LNCaP clone FGC (cell line): ENCODE measurements around the gene CEPT1.
A peak's percentile ranks its signal among the peaks of the same experiment; 100 is the strongest.

Source experiments
- DNase-seq: peaks from one replicate; pipeline ENCODE4 v3.0.0-alpha.2; 2011; ENCODE audit warnings: low read depth
- H3K4me3 ChIP-seq: 2 replicates; pipeline ENCODE4 v1.5.1; 2011; ENCODE audit warnings: mild to moderate bottlenecking, low read depth, low read length, control low read depth
- TF ChIP-seq, protein P1 (sequence below): IDR thresholded peaks from 2 replicates; pipeline ENCODE4 v1.5.1; 2012; ENCODE audit warnings: mild to moderate bottlenecking; ENCODE audit not compliant: control insufficient read depth, insufficient read depth; ENCODE audit errors: extremely low read depth

CEPT1 gene

DNA sequence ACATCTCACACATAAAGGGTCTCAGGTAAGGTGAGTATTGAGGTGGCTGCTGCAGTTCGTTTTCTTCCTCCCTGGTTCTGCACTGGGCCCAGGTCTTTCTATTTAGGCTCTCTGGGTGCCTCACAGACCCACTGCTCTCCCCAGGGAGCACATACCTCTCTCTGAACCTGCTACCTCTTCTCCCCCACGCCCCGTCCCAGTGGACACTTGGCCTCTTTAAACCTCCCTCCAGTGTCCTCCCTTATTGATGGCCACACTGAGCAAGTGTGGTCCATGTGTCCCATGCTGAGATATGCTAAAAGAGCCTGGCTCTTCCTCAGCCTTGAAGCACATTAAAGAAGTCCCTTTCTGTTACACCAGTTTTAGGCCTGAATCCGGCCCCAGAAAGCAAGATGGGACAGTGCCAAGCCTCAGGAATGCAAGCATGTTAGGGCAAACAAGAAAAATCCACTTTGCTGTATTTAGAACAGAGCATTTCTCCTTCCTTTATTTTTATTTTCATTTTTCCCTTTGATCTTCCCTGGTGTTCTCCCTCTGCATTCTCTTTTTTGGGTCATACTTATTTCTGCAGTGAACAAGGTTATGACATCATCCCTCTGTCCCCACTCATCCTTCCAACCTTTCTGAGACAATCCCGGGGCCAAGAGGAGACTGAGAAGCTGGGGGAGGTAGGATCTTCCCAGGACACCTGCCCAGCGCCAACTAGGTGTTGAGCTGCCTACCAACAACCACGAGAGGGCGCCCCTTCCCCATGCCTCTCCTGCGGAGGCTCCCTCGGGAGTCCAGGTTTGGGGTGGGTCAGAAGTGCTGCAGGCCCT, 82.5 kb downstream of the CEPT1 start:
- H3K4me3 ChIP-seq, result no peak overlapping the region
- DNase-seq, result peak; percentile 31
- TF ChIP-seq, protein P1, sequence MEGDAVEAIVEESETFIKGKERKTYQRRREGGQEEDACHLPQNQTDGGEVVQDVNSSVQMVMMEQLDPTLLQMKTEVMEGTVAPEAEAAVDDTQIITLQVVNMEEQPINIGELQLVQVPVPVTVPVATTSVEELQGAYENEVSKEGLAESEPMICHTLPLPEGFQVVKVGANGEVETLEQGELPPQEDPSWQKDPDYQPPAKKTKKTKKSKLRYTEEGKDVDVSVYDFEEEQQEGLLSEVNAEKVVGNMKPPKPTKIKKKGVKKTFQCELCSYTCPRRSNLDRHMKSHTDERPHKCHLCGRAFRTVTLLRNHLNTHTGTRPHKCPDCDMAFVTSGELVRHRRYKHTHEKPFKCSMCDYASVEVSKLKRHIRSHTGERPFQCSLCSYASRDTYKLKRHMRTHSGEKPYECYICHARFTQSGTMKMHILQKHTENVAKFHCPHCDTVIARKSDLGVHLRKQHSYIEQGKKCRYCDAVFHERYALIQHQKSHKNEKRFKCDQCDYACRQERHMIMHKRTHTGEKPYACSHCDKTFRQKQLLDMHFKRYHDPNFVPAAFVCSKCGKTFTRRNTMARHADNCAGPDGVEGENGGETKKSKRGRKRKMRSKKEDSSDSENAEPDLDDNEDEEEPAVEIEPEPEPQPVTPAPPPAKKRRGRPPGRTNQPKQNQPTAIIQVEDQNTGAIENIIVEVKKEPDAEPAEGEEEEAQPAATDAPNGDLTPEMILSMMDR, result peak; percentile 85

DNA sequence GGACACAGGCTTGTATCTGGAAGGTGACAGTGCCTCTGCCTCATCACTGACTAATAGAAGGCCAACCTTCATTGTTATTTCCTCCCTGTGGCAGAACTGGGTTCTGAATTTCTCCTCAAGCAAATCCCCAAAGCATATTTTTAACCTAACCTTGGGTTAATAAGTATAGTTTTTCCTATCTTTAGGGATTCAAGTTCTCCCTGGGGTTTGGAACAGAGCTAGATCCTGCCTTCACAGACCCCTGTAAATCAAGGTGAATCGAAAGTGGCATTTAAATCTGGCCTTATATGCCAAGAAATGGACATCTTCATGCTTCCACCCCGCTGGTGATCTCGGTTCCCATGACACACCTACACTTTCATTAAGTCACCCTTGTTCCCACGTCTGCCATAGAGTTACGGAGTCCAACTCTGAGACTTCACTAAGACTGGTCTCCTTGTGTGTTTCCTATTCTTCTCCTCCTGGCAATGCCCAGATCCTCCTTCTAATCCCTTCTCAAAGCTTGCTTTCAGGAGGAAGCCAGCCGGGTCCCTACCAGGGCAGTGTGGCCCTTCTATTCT, 83.2 kb downstream of the CEPT1 start:
- TF ChIP-seq, protein P1, result no peak

DNA sequence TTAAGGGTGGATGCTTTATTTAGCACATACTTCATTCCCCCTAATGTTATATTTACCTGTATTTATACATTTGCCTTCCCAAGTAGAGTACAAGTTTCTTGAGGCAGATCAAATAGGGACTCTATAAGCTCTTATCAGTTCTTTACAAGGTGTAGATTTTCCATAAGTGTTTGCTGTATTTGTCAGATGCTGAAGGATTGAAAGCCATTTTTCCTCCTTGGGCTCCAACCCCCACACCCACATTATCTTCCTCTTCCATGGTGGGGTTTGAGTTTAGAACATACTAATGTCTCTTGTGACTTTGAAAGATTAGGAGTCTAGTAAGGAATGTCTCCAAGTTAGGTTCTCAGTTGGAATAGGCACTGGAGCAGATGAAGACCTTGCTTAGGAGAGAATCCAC, 85.1 kb downstream of the CEPT1 start:
- no peak overlapping the region for H3K4me3 ChIP-seq
- no peak for DNase-seq
- TF ChIP-seq, protein P1, result no peak

More for the DNA sequence above, 83.2 kb downstream of the CEPT1 start:
- no peak overlapping the region for H3K4me3 ChIP-seq
- no peak for DNase-seq

DNA sequence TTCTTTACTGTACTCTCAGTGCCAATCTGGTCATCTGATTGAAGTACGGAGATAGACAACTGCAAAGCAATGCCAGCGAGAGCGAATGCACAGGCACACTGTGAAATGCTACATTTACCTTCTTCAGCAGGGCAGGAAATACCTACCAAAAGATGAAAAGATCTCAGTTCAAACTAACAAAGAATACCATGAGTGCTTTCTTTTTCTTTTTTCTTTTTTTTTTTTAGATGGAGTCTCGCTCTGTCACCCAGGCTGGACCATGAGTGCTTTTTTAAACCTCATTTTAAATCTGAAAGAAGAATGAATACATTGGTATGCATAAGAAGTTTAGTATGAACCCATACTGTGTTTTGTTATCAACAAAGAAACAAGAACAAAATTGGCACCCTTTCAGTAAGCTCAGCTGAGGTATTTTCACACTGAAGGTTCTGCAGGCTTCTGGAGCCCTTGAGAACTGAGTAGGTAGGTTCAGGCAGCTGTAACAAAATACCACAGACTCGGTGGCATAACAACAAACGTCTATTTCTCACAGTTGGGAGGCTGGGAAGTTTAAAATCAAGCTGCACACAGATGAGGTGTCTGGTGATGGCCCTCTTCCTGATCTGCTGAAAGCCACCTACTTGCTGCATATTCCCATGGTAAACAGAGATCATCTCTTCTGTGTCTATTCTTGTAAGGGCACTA, 85.8 kb downstream of the CEPT1 start:
- TF ChIP-seq, protein P1, result no peak
- no peak for DNase-seq
- H3K4me3 ChIP-seq, result no peak overlapping the region

DNA sequence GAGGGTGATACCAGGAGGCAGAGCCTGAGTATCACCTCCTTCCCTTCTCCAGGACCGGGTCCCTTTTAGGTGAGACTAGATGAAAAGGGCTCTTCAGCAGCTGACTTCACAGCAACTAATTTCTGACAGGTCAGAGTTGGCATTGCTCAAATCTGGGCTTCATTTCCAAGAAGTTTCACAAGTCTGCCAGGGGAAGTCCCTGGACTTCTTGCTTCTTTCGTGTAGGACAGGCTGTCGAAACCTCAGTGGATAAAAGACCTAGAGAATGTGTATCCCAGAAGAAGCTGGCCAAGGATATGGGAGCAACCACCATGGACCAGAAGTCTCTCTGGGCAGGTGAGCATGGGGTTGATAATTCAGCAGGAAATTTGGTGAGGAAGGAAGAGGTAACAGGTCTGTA, 87.4 kb downstream of the CEPT1 start, which contains the start of gene CHI3L2:
Gene CHI3L2 (plus strand): TSS at position 280 of the 400 bp plus-strand sequence. CDS start 17 bp downstream, at position 297.
- H3K4me3 ChIP-seq, result no peak within 1 kb of the TSS
- TF ChIP-seq, protein P1, result no peak

DNA sequence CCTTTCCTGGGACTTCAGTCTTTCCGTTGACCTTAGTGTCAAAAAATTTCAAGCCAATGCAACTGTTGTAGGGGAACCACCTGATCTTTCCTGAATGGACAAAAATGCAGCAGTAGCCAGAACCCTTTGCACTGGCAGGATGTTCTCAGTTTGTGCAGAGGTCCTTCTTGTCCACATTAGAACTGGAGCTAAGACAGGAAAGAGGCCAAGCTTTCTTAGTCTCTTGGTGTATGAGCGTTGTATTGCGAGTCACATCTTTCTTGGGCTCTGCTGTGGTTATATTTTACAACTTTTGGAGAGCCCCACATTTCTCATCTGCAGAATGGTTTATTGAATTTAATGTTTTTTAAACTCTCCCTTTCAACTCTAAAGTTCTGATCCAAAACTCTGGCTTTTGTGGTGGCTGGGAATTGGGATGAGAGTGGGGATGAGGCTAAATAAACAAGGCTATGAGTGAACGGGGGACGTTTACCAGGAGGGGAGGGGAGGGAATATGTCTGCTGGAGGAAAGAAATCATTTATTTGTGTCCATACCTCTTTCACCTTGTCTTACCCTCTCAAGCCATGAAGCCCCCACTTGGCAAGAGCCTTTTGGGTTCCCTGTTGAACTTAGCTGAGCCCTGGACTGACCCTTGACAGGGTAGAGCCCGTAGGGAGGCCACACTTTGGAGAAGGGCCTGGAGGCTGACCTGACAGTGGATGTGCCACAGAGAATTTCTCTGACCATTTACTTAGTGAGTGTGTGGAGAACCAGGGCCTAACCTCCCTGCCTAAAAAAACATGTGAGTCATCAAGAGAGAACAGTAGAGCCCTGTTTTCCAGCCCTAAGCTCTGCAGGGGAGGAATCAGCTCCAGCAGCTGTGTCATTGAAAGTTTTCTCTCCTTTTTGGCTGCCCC, 88.1 kb downstream of the CEPT1 start:
- TF ChIP-seq, protein P1, result no peak
- no peak overlapping the region for H3K4me3 ChIP-seq
- DNase-seq, result no peak

More for the DNA sequence above, 87.4 kb downstream of the CEPT1 start, which contains the start of gene CHI3L2:
- no peak for DNase-seq
